Measurements from ENCODE around the gene SLC5A9.

The SLC5A9 gene

GRCh38 chr1:48224791-48225190, 2.3 kb downstream of the SLC5A9 start:
- TF ChIP-seq, protein P1, sequence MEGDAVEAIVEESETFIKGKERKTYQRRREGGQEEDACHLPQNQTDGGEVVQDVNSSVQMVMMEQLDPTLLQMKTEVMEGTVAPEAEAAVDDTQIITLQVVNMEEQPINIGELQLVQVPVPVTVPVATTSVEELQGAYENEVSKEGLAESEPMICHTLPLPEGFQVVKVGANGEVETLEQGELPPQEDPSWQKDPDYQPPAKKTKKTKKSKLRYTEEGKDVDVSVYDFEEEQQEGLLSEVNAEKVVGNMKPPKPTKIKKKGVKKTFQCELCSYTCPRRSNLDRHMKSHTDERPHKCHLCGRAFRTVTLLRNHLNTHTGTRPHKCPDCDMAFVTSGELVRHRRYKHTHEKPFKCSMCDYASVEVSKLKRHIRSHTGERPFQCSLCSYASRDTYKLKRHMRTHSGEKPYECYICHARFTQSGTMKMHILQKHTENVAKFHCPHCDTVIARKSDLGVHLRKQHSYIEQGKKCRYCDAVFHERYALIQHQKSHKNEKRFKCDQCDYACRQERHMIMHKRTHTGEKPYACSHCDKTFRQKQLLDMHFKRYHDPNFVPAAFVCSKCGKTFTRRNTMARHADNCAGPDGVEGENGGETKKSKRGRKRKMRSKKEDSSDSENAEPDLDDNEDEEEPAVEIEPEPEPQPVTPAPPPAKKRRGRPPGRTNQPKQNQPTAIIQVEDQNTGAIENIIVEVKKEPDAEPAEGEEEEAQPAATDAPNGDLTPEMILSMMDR (IDR thresholded peaks at IDR 0.05; ENCODE audit: control insufficient read depth, insufficient read depth, low read depth, low read length, missing control alignments): no peak
- H3K4me3 ChIP-seq (ENCODE audit: control insufficient read depth, low read depth, low read length): no peak overlapping the region
- no peak for DNase-seq (ENCODE audit: low read depth)

- TF ChIP-seq, protein P1 (IDR thresholded peaks at IDR 0.05; ENCODE audit: control insufficient read depth, insufficient read depth, low read depth, low read length, missing control alignments): no peak
- no peak overlapping the region for H3K4me3 ChIP-seq (ENCODE audit: control insufficient read depth, low read depth, low read length)
- DNase-seq (ENCODE audit: low read depth): no peak
Measured at GRCh38 chr1:48225579-48225978, 3.1 kb downstream of the SLC5A9 start.

- no peak for DNase-seq (ENCODE audit: low read depth)
- no peak overlapping the region for H3K4me3 ChIP-seq (ENCODE audit: control insufficient read depth, low read depth, low read length)
- TF ChIP-seq, protein P1 (IDR thresholded peaks at IDR 0.05; ENCODE audit: control insufficient read depth, insufficient read depth, low read depth, low read length, missing control alignments): no peak
Measured at GRCh38 chr1:48227165-48228013, 4.9 kb downstream of the SLC5A9 start.

DNA sequence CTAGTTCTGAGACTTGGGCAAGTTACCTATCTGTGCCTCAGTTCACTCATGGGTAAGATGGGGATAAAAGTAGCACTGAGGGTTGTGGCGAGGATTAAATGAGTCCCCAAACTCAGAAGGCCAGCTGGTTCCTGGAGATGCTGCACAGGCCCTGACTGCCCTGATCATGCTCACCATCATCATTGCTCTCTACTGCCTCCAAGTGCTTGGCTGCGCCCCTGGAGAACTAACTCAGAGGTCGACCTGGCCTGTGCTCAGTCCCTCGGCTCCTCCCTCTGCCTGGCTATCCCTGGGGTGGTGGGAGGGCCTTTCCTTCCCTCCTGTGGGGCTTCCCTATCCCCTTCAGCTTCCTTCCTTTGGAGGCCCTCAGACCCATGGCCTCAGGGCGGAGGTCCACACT, 5.6 kb downstream of the SLC5A9 start:
- DNase-seq (ENCODE audit: low read depth): no peak
- H3K4me3 ChIP-seq (ENCODE audit: control insufficient read depth, low read depth, low read length): no peak overlapping the region
- TF ChIP-seq, protein P1 (IDR thresholded peaks at IDR 0.05; ENCODE audit: control insufficient read depth, insufficient read depth, low read depth, low read length, missing control alignments): no peak

GRCh38 chr1:48229317-48229716, 6.8 kb downstream of the SLC5A9 start:
- TF ChIP-seq, protein P1 (IDR thresholded peaks at IDR 0.05; ENCODE audit: control insufficient read depth, insufficient read depth, low read depth, low read length, missing control alignments): no peak
- no peak overlapping the region for H3K4me3 ChIP-seq (ENCODE audit: control insufficient read depth, low read depth, low read length)
- DNase-seq (ENCODE audit: low read depth): no peak

GRCh38 chr1:48230236-48230635, 7.7 kb downstream of the SLC5A9 start:
- no peak for DNase-seq (ENCODE audit: low read depth)
- no peak overlapping the region for H3K4me3 ChIP-seq (ENCODE audit: control insufficient read depth, low read depth, low read length)
- TF ChIP-seq, protein P1 (IDR thresholded peaks at IDR 0.05; ENCODE audit: control insufficient read depth, insufficient read depth, low read depth, low read length, missing control alignments): no peak

Data from AG09309 (cell line).